Fibroblast of skin of right biceps (primary cell): ENCODE results near the gene HERPUD1.

ENCODE experiments used
- DNase-seq: peaks from one replicate; pipeline ENCODE4 v3.0.0-alpha.2; 2013

Gene HERPUD1

DNA sequence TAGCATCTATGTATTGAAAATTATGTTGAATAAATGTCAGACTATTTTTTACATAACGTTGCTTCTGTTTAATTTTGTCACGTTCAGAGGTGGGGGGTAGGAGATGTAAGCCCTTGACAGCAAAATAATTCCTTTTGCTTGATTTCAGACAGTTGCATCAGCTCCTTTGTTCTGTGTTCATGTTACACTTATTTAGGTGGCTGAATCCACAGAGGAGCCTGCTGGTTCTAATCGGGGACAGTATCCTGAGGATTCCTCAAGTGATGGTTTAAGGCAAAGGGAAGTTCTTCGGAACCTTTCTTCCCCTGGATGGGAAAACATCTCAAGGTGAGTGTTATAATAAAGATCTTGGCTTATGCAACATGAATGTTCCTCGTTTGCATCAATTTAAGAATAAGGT lies 4.5 kb downstream of the HERPUD1 start:
- peak; percentile 69 for DNase-seq

DNA sequence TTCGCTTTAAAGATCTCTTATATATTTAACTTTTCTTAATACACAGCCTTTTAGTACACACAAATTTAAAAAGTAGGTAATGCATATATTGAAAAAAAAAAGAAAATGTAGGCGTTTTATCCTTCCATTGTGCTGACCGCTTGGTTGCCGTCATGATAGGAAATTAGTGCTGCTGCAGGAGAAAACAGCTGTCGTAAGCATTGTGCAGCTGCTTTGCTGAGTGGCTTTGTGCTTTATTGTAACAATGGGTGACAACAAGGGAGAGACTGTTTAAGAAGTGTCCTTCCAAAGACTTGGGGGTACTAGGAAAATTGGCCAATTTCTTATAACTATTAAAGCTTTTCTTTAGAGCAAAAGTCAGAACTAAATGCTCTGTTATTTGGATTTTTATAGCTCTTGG lies 5.0 kb downstream of the HERPUD1 start:
- no peak for DNase-seq

DNA sequence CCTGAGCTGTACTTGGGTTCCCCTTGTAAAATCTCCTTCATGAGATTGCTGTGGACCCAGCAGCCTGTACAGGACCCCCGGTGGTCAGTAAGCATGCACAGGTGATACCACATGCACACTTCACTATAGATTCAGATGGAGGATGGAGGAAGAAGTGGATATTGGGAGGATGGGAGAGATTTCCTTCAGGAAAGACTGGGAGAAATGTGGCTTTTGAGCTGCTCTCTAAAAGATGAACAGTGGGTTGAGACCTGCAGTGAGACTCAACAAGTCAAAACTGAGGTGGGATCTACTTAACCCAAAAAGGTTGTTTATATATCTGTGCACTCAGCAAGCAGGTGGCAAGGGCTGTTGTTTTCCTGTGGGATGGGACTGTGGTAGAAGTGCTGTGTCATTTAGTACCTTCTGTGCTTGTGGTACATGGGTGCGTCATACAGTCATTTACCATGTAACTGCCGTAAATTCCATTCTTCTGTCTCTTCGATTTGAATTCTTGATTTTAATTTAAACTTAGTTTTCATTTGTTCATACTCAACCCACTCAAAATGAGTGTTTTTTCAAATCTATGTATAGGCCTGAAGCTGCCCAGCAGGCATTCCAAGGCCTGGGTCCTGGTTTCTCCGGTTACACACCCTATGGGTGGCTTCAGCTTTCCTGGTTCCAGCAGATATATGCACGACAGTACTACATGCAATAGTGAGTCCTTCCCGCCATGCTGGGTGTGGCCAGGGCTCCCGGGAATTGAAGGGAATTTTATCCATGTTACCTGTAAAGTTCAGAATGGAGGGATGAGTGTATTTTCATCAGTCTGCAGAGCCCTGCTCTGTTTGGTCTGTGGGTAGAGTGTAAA lies 6.9 kb downstream of the HERPUD1 start:
- no peak for DNase-seq

DNA sequence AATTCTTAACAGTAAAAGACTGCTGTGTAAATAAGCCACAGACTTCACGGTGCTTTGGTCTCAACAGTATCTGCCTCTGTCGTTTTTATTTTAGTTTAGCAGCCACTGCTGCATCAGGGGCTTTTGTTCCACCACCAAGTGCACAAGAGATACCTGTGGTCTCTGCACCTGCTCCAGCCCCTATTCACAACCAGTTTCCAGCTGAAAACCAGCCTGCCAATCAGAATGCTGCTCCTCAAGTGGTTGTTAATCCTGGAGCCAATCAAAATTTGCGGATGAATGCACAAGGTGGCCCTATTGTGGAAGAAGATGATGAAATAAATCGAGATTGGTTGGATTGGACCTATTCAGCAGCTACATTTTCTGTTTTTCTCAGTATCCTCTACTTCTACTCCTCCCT lies 7.9 kb downstream of the HERPUD1 start:
- no peak for DNase-seq

DNA sequence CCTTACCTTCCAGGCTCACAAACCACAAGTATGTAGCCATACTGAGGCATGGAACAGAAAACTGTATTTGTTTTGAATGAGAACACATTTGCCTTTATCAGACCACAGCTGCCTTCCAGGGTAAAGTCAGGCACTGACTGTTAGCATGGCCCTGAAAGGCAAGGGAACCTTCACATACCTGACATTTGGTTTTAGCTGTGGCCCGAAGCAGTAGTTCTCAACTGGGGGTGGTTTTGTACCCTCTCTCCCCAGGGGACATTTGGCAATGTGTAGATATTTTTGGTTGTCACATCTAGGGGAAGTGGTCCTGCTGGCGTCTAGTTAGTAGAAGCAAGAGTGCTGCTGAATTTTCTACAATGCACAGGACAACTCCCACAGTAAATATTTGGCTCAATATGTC lies 9.2 kb downstream of the HERPUD1 start:
- DNase-seq = no peak

DNA sequence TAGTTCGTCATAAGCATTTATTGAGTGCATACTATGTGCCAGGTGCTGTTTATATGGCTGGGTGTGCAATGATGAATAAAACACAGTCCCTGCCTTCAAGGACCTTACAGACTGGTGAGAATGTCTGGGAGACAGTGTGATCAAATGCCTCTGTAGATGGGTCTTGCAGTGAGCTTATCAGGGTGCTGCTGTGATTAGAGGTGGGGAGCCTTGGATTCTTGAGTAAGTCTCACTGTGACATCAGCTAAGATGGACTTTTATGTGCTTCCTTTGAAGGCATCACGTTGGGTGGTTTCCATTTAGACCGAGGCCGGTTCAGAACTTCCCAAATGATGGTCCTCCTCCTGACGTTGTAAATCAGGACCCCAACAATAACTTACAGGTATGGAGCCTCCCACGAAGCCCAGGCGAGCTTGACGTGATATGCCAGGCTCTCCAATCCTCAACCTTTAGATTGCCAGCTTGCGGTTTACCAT lies 10.0 kb downstream of the HERPUD1 start:
- DNase-seq = no peak

DNA sequence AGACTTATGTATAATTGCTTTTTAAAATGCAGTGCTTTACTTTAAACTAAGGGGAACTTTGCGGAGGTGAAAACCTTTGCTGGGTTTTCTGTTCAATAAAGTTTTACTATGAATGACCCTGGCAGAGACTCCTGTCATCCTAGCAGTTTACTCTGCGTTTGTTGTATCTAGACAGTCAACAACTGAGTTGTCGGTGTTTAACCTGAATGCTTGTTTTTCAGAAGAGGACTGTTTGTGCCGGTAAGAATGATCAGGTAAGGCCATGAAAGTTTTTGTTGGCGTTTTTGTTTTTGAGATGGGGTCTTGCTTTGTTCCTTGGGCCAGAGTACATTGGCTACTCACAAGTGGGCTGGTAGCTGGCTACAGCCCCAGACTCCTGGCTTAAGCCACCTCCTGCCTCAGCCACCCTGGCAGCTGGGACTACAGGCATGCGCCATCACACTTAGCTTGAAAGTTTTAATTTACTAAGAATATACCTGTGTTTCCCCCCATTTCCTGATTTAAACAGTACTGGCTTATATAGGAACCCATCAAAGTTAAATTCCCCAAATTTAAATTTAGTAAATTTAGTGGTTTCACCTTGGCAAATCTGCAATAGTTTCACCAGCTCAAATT lies 11.9 kb downstream of the HERPUD1 start:
- DNase-seq = no peak

DNA sequence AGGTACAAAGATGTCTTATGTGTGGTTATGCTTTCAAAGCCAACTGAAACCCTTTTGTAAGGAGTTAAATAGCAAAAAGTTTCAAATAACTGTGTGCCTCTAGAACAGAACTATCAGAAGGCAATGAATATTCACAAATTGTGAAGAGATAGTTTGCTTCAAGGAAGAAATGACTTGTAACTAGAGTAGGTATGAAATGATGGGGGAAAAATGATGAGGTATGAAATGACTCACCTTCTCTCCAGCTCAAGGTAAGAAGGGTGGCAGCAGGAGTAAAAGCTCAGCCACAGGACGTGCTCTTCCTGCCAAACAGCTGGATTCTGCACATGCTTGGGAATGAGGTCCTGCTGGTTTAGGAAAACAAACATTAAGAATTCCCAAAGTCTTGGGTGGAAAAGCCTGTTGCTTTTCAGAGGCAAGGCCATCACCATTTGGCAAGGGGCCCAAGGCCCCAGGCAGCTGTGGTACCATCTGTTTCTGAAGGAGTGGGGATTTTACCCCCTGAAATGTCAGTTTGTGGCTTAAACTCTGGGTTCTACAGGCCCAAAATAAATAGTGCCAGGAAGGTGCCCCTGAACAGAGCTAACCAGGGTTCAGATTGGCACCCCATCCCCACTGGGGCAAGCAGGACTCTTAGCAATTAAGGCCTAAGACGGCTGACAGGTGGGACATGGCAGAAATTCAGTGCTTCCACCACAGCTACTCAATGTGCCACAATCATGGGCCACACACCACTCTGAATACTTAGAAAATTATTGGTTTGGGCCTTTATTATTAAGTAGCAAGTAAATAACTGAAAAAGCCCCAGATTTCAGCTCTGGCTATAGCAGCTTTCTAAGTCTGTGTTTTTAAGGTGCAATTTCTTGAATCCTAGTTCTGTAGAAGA lies 13.3 kb downstream of the HERPUD1 start:
- DNase-seq = no peak

DNA sequence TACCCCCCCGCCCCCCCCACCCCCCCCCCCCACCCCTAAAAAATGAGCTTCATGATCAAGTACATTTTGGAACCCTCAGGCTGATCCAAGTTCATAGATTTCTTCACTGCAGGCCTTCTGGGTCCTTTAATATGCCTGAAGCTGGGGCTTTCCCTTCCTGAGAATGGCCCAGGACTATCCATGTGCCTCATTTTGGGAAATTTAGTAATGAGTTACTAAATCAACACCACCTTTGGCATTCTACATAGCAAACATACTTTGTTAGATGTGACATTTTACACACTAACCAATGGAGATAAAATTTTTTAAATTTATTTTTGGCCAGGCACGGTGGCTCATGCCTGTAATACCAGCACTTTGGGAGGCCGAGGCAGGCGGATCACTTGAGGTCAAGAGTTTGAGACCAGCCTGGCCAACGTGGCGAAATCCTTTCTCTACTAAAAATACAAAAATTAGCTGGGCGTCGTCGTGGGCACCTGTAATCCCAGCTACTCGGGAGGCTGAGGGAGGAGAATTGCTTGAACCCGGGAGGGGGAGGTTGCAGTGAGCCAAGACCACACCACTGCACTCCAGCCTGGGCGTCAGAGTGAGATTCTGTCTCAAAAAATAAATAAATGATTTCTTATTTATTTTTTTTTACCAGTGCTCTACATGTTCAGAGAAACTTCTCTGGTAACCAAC lies 14.0 kb downstream of the HERPUD1 start:
- DNase-seq = no peak

DNA sequence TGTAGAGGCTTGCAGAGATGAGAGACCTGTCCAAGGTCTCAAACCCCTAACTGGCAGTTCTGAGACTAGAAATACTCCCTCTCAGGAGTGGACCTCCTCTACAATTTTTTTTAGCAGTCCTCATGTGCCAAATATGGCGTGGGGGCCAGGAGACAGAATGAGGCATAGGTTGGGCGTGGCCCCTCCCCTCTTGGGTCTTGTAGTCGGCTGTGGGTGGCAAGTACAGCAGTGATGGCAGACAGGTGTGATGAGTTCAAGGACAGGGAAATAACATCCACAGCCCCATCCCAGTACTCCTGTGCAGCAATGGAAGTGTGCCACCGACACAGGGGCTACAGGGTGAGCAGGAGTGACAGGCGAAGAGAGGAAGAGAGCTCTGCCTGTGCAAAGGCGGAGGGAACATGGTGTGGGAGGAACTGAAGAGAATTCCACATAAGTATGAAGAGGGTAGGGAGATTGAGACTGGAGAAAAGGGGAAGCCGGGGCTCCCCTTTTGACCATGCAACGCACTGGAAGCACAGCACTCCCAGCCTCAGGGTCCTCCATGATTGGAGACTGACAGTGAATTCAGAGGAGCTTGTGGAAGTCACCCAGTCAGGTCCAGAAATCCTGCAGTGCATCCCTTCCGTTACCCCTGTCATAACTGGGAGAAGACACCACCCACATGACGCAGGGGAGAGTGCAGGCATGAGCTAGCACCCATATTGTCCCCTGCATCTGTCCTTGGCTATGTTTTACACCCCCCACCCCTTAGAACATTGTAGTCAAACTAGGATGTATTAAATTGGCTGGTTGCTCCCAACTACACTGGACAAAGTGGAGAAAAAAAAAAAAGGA lies 15.0 kb downstream of the HERPUD1 start:
- DNase-seq = no peak

DNA sequence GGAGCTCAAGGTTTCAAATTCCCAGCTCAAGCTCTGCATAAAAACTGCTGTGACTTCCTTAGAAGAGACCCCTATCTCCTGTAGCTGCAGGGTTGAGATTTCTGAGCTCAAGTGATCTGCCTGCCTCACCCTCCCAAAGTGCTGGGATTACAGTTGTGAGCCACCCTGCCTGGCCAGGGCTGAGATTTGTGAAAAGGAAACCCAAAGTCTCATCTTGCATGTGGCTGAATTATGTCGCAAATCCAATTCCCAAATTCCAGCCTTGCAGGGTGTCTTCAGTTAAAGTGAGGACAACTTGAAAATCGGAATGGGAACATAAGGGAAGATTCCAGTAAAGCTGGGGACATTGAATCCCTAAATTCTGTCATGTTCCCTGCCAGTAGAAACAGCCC lies 15.7 kb downstream of the HERPUD1 start:
- no peak for DNase-seq

DNA sequence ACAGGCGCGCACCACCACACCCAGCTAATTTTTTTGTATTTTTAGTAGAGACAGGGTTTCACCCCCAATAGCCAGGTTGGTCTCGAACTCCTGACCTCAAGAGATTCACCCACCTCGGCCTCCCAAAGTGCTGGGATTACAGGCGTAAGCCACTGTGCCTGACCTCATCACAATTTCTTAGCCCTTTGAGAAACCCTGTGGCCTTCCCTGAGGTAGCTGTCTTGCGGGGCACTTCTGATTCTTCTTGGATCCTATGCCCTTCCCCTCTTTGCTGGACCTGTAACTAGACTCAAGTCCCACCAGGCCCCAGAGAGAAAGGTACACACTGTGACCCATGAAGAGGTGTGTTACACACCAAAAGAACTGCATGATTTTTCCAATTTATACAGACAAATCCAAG lies 16.3 kb downstream of the HERPUD1 start:
- no peak for DNase-seq

DNA sequence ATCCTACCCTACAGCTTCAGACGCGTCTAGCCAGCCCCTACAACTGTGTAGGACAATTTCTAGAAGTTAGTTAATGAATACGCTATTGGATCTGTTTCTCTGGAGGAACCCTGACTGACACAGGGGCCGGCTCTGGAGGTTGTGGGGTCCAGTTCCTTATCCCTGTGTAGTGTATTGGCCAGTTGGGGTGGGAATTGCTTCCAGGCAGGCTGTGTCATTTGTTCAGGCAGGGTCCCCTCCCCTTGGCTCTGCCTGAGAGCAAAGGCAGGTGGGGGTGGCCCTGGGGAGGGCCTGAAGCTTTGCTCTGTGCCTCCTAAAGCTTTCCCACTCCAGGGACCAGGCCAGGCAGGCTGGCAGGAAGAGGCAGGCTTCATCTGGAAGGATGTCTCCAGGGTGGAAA lies 18.1 kb downstream of the HERPUD1 start:
- no peak for DNase-seq

DNA sequence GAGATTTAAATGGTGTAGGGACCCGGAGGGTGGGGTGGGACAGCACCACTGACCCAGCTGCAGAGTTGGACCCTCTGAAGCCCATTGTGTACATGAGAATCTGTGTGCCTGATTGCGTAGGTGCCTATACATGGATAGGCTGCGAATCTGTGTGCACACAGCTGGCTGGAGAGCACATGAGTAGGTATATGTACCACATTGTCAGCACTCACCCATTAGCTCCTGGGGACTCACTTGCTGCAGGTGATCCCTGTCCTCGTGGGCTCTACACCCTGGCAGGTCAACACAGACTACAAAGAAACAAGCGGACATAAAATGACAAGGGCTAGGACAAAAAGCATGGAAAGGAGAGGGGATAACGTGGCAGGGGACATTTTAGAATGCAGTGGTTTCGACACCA lies 18.5 kb downstream of the HERPUD1 start:
- no peak for DNase-seq

DNA sequence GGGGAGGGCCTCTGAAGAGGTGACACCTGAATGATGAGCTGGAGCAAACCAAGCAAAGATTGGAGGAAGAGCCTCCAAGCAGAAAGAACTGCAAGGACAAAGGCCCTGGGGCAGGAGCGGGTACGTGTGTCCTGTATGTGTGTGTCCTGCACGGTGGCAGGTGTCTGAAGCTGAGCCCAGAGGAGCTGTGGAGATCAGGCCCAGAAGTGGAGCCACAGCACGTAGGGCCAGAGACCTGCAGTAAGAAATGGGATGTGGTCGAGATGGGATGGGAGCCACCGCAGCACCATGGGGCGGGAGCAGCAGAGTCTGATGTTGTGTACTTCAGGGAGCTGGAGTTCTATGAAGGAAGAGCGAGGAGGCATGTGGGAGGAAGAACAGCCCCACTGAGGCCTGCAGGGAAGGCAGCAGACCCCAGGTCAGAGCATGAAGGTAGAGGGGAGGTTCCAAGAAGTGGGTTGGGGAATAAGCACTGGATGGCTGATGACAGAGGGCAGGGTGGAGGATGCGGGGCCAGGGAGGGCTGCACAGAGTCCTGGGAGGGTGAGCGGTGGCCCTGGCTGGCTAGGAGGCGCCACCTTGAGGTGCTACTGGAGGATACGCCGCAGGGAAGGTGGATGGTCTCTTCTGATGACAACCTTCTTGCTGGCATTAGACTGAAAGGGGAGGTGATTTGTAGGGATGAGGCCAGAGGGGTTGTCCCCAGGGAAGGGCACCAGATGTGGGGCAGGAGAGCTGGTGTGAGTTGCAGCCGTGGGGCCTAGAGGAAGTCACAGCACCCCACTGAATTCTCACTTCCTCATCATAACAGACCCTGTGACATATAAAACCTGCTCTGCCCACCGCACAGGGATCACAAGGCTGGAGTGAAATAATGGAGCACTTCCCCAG lies 19.2 kb downstream of the HERPUD1 start:
- DNase-seq = peak; percentile 46

DNA sequence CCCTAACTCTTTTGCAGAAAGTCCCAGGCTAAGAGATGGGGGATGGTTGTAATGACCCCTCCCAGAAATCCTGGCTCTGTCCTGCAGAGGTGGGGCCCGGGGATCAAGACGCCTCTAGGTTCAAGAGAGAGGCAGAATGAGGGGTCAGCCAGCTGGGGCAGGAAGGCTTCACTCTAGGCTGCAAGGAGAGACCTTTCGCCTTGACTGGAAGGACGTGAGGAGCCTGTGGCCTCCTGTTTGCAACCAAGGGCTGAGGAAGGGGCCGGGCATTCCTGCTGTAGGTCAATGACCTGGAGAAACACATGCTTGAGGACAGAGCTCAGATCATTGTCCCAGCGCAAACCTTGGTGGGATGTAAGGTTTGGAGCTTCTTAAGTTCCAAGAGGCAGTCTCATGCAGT lies 21.1 kb downstream of the HERPUD1 start:
- no peak for DNase-seq

DNA sequence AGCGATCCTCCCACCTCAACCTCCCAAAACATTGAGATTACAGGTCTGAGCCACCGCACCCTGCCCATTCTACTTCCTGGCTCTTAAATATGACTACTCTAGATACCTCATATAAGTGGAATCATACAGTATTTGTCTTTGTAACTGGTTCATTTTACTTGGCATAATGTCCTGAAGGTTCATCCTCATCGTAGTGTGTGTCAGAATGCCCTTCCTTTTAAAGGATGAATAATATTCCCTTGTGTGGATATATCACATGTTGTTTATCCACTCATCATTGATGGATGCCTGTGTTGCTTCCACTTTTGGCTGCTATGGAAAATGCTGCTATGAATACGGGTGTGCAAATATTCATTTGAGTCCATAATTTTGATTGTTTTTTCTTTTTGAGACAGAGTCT lies 24.1 kb downstream of the HERPUD1 start:
- DNase-seq = no peak

DNA sequence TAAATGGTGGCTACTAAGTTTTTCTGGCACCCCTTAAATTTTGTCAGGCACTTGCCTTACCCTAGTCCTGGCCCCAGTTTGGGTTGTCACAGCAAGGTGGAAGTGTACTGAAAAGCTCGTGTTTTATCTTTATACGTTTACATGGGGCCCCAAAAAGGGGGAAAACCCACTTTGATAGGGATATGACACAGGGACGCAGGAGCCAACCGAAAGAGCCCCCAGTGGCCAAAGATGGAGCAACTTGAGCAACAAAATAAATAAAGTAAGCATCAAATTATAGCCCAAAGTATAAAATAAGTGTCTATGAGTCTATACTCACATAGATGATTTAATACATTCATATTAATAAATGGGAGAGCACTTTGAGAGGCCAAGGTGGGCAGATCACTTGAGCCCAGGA lies 24.8 kb downstream of the HERPUD1 start:
- no peak for DNase-seq

DNA sequence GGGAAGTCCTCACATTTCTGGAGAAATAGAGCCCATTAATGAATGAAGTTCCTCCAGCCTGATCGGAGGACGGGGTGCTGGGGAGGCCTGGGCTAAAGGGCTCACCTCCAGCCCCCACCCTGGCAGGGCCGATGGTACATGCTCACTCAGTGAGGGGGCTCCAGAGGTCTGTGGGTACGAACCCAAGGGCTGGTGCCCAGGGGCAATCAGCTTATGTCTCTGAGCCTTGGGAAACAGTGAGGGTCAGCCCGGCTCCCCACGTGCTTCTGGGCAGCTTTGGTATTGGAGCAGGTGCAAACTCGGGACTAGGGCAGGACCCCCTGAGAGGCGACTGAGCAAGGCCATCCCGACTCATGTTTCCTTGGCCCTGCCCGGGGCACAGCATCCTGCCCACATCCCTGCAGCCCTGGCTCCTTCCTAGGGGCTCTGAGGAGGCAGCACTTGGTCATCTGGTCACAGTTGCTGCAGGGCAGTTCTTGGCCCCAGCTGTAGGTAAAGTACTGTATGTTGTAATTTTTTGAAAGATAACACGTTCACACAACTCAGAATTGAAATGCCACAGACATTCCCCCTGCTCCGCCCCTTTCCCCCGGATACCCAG lies 28.8 kb downstream of the HERPUD1 start:
- DNase-seq = no peak

DNA sequence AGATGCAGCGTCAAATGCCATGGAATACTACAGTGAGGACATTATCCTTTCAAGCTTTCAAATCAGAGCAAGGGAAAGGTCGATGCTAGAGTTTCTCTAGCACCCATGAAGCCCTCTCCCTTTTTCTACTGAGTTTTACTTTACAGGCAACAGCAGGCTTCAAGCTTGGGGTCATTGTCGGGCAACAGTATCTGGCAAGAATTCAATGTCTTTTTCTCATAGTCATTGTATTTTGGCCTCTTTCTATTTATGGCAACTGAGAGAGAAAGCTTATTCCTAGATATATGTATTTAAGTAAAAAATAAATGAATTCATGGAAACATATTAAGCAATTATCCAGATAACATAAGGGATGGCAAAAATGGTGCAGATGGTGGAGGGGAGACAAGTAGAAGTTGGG lies 29.4 kb downstream of the HERPUD1 start:
- no peak for DNase-seq
